ENCODE results near the gene MOGAT1. TPM values are rescaled to one million over a fixed set of nuclear protein-coding genes. Genes with fewer than 3 reads are reported as not detected.

Gene MOGAT1
- total and polyA plus RNA-seq, 2 of the 8 experiments (the other 6 are each of a cell fraction or from before 2014, with no cell fraction given), result 0.11 to 0.67 TPM

GRCh38 chr2:222637067-222637466, 34.4 kb upstream of the MOGAT1 start:
- no peak for DNase-seq (ENCODE audit: low read depth in 1 of 2, low spot score in 2 of 2)
- H3K79me2 ChIP-seq (ENCODE audit: control insufficient read depth in 1 of 2, insufficient read depth in 2 of 2, low read length in 2 of 2), result no peaks in the 10 kb centered on the region
- H3K4me1 ChIP-seq (replicated peaks in 1 of 4; ENCODE audit: control insufficient read depth in 3 of 4, insufficient read depth in 4 of 4, low read length in 3 of 4), result no peaks in the 10 kb centered on the region
- no peak overlapping the region for H2BK15ac ChIP-seq (ENCODE audit: low read length)
- H3K23ac ChIP-seq (ENCODE audit: insufficient read length), result no peak overlapping the region
- FAIRE-seq, result no peak
- ChIA-PET POLR2A (ENCODE audit: partially characterized antibody) (interaction anchor here (0.9 kb wide), 1 partner anchor 11 kb away, joined by 3 read pairs; no protein-coding TSS in a partner anchor), CTCF (ENCODE audit: partially characterized antibody) (interaction anchor here (1.2 kb wide), 1 partner anchor 72 kb away, joined by 4 read pairs; no protein-coding TSS in a partner anchor)
- no peak overlapping the region for H4K8ac ChIP-seq (ENCODE audit: extremely low read depth, insufficient read depth, low read length)
- H3K4me3 ChIP-seq (ENCODE audit: extremely low read depth in 1 of 4, insufficient read depth in 2 of 4, low read depth in 3 of 4, low read length in 4 of 4), result no peak overlapping the region
- no peaks in the 10 kb centered on the region for H4K20me1 ChIP-seq (replicated peaks in 1 of 2; ENCODE audit: control insufficient read depth in 1 of 2, insufficient read depth in 2 of 2, low read length in 2 of 2)
- no peak overlapping the region for H2BK5ac ChIP-seq (ENCODE audit: low read depth, low read length)
- no peaks in the 10 kb centered on the region for H3K27me3 ChIP-seq (replicated peaks in 1 of 4; ENCODE audit: control insufficient read depth in 3 of 4, extremely low read depth in 1 of 4, insufficient read depth in 3 of 4, low read length in 3 of 4)
- H3K79me1 ChIP-seq (ENCODE audit: low read depth, low read length), result no peaks in the 10 kb centered on the region
- H2BK120ac ChIP-seq (replicated peaks; ENCODE audit: low read depth, low read length), result no peak overlapping the region
- H3K14ac ChIP-seq (ENCODE audit: insufficient read length), result no peak overlapping the region
- H4K5ac ChIP-seq (ENCODE audit: insufficient read length, low read depth, low read length), result no peak overlapping the region
- no peak overlapping the region for H2AFZ ChIP-seq (ENCODE audit: low read length)
- peaks cover 7 to 53% (median 27%) of the 10 kb centered on the region in 4 experiments; a peak in 7 of 8 replicates for H3K36me3 ChIP-seq (ENCODE audit: control insufficient read depth in 2 of 4, insufficient read depth in 4 of 4, low read length in 3 of 4)
- H2BK12ac ChIP-seq (ENCODE audit: low read depth, low read length), result no peak overlapping the region
- H3K23me2 ChIP-seq (ENCODE audit: low read depth, low read length), result no peaks in the 10 kb centered on the region; the same call in 1 of the 2 replicates
- H3K9ac ChIP-seq (replicated peaks in 1 of 4; ENCODE audit: extremely low read depth in 1 of 4, low read depth in 3 of 4, low read length in 3 of 4), result no peak overlapping the region
- no peak overlapping the region for H3K27ac ChIP-seq (ENCODE audit: low read depth, low read length)
- no peak overlapping the region for H3K56ac ChIP-seq (replicated peaks; ENCODE audit: insufficient read length, low read depth, low read length)
- no peaks in the 10 kb centered on the region for H3K9me3 ChIP-seq (ENCODE audit: insufficient read depth in 2 of 2, low read depth in 1 of 2, low read length in 1 of 2)
- no peak overlapping the region for H3K18ac ChIP-seq (ENCODE audit: extremely low read depth, low read length)
- no peak overlapping the region for H2AK5ac ChIP-seq (ENCODE audit: low read depth, low read length)
- H3K4me2 ChIP-seq (ENCODE audit: insufficient read depth in 1 of 2, low read depth in 2 of 2, low read length in 2 of 2), result no peak overlapping the region
- H3K4ac ChIP-seq (replicated peaks; ENCODE audit: insufficient read length, low read depth, low read length), result no peak overlapping the region
- H4K91ac ChIP-seq (replicated peaks; ENCODE audit: insufficient read length, low read length), result no peak overlapping the region
- H2BK20ac ChIP-seq (ENCODE audit: low read length), result no peak overlapping the region
- 94% methylated on average over 1 of the region's 1 CpG; no CpG with 5 or more reads in 1 of the 2 experiments for WGBS, 2 experiments (ENCODE audit: extremely low coverage in 1 of 2, insufficient coverage in 1 of 2, insufficient read length in 1 of 2, insufficient replicate concordance in 2 of 2, low coverage in 1 of 2, low lambda C conversion rate in 2 of 2, missing lambda C conversion rate in 1 of 2)
- TF ChIP-seq SP4 (IDR thresholded peaks at IDR 0.05; ENCODE audit: low read length) (no peak), CHD2 (IDR thresholded peaks at IDR 0.05; ENCODE audit: low read length) (no peak), CBX8 (IDR thresholded peaks at IDR 0.05; ENCODE audit: borderline replicate concordance, low read depth, low read length) (no peak), NANOG (IDR thresholded peaks at IDR 0.05; ENCODE audit: insufficient read depth, low read depth, low read length, poor library complexity, severe bottlenecking) (no peak), MAFK (IDR thresholded peaks at IDR 0.05; ENCODE audit: low read depth, low read length) (no peak), TCF12 (IDR thresholded peaks at IDR 0.05; ENCODE audit: low read depth, low read length) (no peak), RXRA (IDR thresholded peaks at IDR 0.05; ENCODE audit: insufficient read depth, low read depth, low read length) (no peak), SRF (IDR thresholded peaks at IDR 0.05; ENCODE audit: low read depth, low read length) (no peak), ASH2L (IDR thresholded peaks at IDR 0.05; ENCODE audit: low read length) (no peak), RAD21 (IDR thresholded peaks at IDR 0.05 in 1 of 2, conservative IDR thresholded peaks at IDR 0.05 in 1 of 2; ENCODE audit: low read depth in 2 of 2, low read length in 2 of 2) (no peak), SAP30 (IDR thresholded peaks at IDR 0.05; ENCODE audit: insufficient read depth, insufficient replicate concordance, low read length) (no peak), EGR1 (IDR thresholded peaks at IDR 0.05; ENCODE audit: borderline replicate concordance, low read depth, low read length) (no peak), CREB1 (IDR thresholded peaks at IDR 0.05) (no peak), TAF7 (optimal IDR thresholded peaks at IDR 0.05; ENCODE audit: borderline replicate concordance, low read depth, low read length) (no peak)
